ENCODE data around the gene OR56B4. TPM values are rescaled to one million over a fixed set of nuclear protein-coding genes. Genes with fewer than 3 reads are reported as not detected.

OR56B4 gene
- total RNA-seq, 1 donor from 2014 or later, result not detected

DNA sequence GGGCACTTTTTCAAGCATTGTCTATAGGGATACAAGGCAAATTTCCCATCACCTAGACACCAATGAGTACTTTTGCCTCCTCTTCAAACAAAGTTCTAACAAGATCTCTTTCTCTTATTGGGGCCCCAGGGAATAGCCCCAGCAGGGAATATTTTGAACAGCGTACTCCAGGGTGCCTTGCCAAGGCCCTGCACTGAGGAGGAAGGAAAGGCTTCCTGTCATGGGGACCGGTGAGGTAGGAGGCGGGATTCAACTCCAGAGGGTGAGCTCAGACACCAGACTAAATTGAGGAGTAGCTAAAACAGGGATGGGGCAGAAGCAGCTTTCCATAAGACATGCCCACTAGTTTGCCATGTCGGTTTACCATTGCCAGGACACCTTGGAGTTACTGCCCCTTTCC lies 28.0 kb upstream of the OR56B4 start:
- H3K27ac Mint-ChIP-seq, result no peak overlapping the region
- no peaks in the 10 kb centered on the region for H3K27me3 Mint-ChIP-seq
- no peaks in the 10 kb centered on the region for H3K4me1 Mint-ChIP-seq (ENCODE audit: low read depth)
- TF ChIP-seq, protein P1, sequence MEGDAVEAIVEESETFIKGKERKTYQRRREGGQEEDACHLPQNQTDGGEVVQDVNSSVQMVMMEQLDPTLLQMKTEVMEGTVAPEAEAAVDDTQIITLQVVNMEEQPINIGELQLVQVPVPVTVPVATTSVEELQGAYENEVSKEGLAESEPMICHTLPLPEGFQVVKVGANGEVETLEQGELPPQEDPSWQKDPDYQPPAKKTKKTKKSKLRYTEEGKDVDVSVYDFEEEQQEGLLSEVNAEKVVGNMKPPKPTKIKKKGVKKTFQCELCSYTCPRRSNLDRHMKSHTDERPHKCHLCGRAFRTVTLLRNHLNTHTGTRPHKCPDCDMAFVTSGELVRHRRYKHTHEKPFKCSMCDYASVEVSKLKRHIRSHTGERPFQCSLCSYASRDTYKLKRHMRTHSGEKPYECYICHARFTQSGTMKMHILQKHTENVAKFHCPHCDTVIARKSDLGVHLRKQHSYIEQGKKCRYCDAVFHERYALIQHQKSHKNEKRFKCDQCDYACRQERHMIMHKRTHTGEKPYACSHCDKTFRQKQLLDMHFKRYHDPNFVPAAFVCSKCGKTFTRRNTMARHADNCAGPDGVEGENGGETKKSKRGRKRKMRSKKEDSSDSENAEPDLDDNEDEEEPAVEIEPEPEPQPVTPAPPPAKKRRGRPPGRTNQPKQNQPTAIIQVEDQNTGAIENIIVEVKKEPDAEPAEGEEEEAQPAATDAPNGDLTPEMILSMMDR (IDR thresholded peaks at IDR 0.05; ENCODE audit: unreplicated experiment), result no peak
- H3K9me3 Mint-ChIP-seq (ENCODE audit: low read depth), result peaks cover 12% of the 10 kb centered on the region
- H3K36me3 Mint-ChIP-seq (ENCODE audit: insufficient read depth), result peaks cover 2% of the 10 kb centered on the region
- no peak overlapping the region for H3K4me3 Mint-ChIP-seq (ENCODE audit: low read depth)
- DNase-seq (ENCODE audit: low spot score, unreplicated experiment), result no peak

DNA sequence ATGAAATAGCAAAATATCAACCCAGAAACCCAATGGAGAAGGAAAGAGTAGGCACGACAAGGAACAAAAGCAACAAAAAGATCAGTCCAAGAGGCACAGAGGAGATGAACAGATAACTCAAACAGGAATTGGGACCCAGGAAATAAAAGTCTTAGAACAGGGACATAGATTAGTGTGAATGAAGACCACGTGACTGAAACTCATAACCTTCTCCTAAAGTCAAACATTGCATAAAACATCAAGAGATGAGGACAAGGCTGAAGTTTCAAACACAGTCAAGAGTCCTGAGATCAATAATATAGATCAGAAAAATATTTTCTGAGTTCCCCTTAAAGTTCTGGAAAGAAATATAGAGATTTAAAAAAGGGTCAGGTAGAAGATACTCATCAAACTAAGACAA lies 24.4 kb upstream of the OR56B4 start:
- Mint-ChIP-seq H3K9me3 (ENCODE audit: low read depth) (peaks cover 4% of the 10 kb centered on the region), H3K4me3 (ENCODE audit: low read depth) (no peak overlapping the region), H3K27ac (no peak overlapping the region), H3K4me1 (ENCODE audit: low read depth) (no peaks in the 10 kb centered on the region), H3K27me3 (no peaks in the 10 kb centered on the region), H3K36me3 (ENCODE audit: insufficient read depth) (no peaks in the 10 kb centered on the region)
- DNase-seq (ENCODE audit: low spot score, unreplicated experiment), result no peak
- TF ChIP-seq, protein P1 (IDR thresholded peaks at IDR 0.05; ENCODE audit: unreplicated experiment), result no peak

DNA sequence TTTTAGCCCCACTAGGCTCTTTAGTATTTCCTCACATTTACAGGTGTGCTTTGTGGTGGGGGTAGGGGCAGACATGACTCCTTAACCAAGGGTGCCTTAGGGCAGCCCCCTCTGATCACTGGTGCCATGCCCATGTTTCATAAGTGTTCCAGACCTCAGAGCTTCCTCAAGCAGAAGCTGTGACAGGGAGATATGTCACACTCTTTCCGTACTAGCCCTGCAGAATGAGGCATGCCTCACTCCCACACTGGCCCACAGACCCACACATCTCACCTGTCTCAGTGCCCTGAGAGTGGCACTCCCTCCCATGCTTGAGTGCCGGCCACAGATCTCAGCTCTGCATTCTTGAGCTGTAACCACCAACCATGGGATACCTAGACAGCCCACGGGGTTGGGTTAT lies 22.9 kb upstream of the OR56B4 start:
- Mint-ChIP-seq H3K36me3 (ENCODE audit: insufficient read depth) (no peaks in the 10 kb centered on the region), H3K4me3 (ENCODE audit: low read depth) (no peak overlapping the region), H3K9me3 (ENCODE audit: low read depth) (peaks cover 4% of the 10 kb centered on the region), H3K4me1 (ENCODE audit: low read depth) (no peaks in the 10 kb centered on the region), H3K27ac (no peak overlapping the region), H3K27me3 (no peaks in the 10 kb centered on the region)
- no peak for DNase-seq (ENCODE audit: low spot score, unreplicated experiment)
- TF ChIP-seq, protein P1 (IDR thresholded peaks at IDR 0.05; ENCODE audit: unreplicated experiment), result no peak

- no peak overlapping the region for H3K27ac Mint-ChIP-seq
- H3K36me3 Mint-ChIP-seq (ENCODE audit: insufficient read depth), result no peaks in the 10 kb centered on the region
- no peaks in the 10 kb centered on the region for H3K27me3 Mint-ChIP-seq
- H3K4me3 Mint-ChIP-seq (ENCODE audit: low read depth), result no peak overlapping the region
- peaks cover 14% of the 10 kb centered on the region for H3K9me3 Mint-ChIP-seq (ENCODE audit: low read depth)
- DNase-seq (ENCODE audit: low spot score, unreplicated experiment), result no peak
- TF ChIP-seq, protein P1 (IDR thresholded peaks at IDR 0.05; ENCODE audit: unreplicated experiment), result no peak
- no peaks in the 10 kb centered on the region for H3K4me1 Mint-ChIP-seq (ENCODE audit: low read depth)
Observed at GRCh38 chr11:6094186-6094585, 13.3 kb upstream of the OR56B4 start.

DNA sequence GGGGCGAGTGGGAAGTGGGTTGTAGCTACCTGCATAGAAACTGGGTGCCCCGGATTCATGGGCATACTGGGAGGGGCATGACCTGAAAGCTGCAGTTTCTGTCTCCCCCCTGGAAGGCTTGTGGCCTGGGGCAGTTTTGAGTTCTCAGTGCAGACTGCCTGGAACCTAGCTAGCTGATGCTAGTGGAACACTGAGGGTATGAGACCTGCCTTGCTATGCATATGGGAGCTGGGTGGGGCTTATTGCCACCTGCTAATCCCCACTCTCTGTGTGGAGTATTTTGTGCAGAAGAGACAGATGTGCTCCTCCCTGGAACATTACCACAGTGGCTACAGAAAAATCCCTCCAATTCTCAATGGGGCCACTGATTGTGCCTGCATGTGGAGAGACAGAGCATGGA lies 11.7 kb upstream of the OR56B4 start:
- Mint-ChIP-seq H3K27me3 (no peaks in the 10 kb centered on the region), H3K36me3 (ENCODE audit: insufficient read depth) (no peaks in the 10 kb centered on the region), H3K4me1 (ENCODE audit: low read depth) (no peaks in the 10 kb centered on the region), H3K9me3 (ENCODE audit: low read depth) (peaks cover 6% of the 10 kb centered on the region), H3K4me3 (ENCODE audit: low read depth) (no peak overlapping the region), H3K27ac (no peak overlapping the region)
- no peak for DNase-seq (ENCODE audit: low spot score, unreplicated experiment)
- TF ChIP-seq, protein P1 (IDR thresholded peaks at IDR 0.05; ENCODE audit: unreplicated experiment), result no peak

Measured in progenitor cell of endocrine pancreas (in vitro differentiated cells).